Measurements from ENCODE around the gene HLA-DRB5. TPM values are rescaled to one million over a fixed set of nuclear protein-coding genes. Genes with fewer than 3 reads are reported as not detected.

Gene HLA-DRB5
- total and polyA plus RNA-seq, 2 of the 8 experiments (the other 6 are each of a cell fraction or from before 2014, with no cell fraction given) = 0.83 to 1.4 TPM

DNA sequence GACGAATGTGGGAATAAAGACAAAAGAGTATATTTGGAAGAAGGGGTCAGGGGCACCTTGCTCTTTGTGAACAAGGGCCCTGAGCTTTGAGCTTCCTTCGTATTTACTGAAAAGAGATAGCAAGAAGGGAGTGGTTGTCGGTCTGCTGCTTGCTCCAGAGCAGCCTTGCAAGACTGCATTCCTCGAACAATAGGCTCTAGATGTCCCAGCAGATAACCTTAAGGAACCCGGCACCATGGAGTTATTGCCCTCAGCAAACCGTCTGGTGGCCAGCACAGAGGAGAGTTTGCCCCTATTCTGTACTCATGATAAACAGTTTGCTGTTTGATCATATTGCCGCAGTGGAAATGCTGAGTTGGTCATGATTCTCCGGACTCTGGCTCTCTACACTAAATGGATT, 36.9 kb upstream of the HLA-DRB5 start:
- 77% methylated on average over 6 of the region's 8 CpGs; no CpG with 5 or more reads in 1 of the 2 experiments for WGBS, 2 experiments (ENCODE audit: extremely low coverage in 1 of 2, insufficient coverage in 1 of 2, insufficient read length in 1 of 2, insufficient replicate concordance in 2 of 2, low coverage in 1 of 2, low lambda C conversion rate in 2 of 2, missing lambda C conversion rate in 1 of 2)
- no peak overlapping the region for H2AK5ac ChIP-seq (ENCODE audit: low read depth, low read length)

More for the DNA sequence above, 36.9 kb upstream of the HLA-DRB5 start:
- Histone ChIP-seq H3K36me3 (ENCODE audit: control insufficient read depth in 2 of 4, insufficient read depth in 4 of 4, low read length in 3 of 4) (no peaks in the 10 kb centered on the region), H3K9me3 (ENCODE audit: insufficient read depth in 2 of 2, low read depth in 1 of 2, low read length in 1 of 2) (no peaks in the 10 kb centered on the region), H3K79me2 (ENCODE audit: control insufficient read depth in 1 of 2, insufficient read depth in 2 of 2, low read length in 2 of 2) (no peaks in the 10 kb centered on the region), H3K27me3 (replicated peaks in 1 of 4; ENCODE audit: control insufficient read depth in 3 of 4, extremely low read depth in 1 of 4, insufficient read depth in 3 of 4, low read length in 3 of 4) (no peaks in the 10 kb centered on the region), H2BK120ac (replicated peaks; ENCODE audit: low read depth, low read length) (no peak overlapping the region), H3K4me1 (replicated peaks in 1 of 4; ENCODE audit: control insufficient read depth in 3 of 4, insufficient read depth in 4 of 4, low read length in 3 of 4) (no peaks in the 10 kb centered on the region), H3K56ac (replicated peaks; ENCODE audit: insufficient read length, low read depth, low read length) (no peak overlapping the region), H3K79me1 (ENCODE audit: low read depth, low read length) (no peaks in the 10 kb centered on the region), H2BK15ac (ENCODE audit: low read length) (no peak overlapping the region), H3K4ac (replicated peaks; ENCODE audit: insufficient read length, low read depth, low read length) (no peak overlapping the region), H3K23me2 (ENCODE audit: low read depth, low read length) (no peaks in the 10 kb centered on the region), H4K20me1 (replicated peaks in 1 of 2; ENCODE audit: control insufficient read depth in 1 of 2, insufficient read depth in 2 of 2, low read length in 2 of 2) (no peaks in the 10 kb centered on the region), H3K14ac (ENCODE audit: insufficient read length) (no peak overlapping the region), H4K8ac (ENCODE audit: extremely low read depth, insufficient read depth, low read length) (no peak overlapping the region), H2BK5ac (ENCODE audit: low read depth, low read length) (no peak overlapping the region), H3K9ac (replicated peaks in 1 of 4; ENCODE audit: extremely low read depth in 1 of 4, low read depth in 3 of 4, low read length in 3 of 4) (no peak overlapping the region), H2BK20ac (ENCODE audit: low read length) (no peak overlapping the region), H4K5ac (ENCODE audit: insufficient read length, low read depth, low read length) (no peak overlapping the region), H3K27ac (ENCODE audit: low read depth, low read length) (no peak overlapping the region), H4K91ac (replicated peaks; ENCODE audit: insufficient read length, low read length) (no peak overlapping the region), H3K4me3 (ENCODE audit: extremely low read depth in 1 of 4, insufficient read depth in 2 of 4, low read depth in 3 of 4, low read length in 4 of 4) (no peak overlapping the region), H3K18ac (ENCODE audit: extremely low read depth, low read length) (no peak overlapping the region), H3K23ac (ENCODE audit: insufficient read length) (no peak overlapping the region), H3K4me2 (ENCODE audit: insufficient read depth in 1 of 2, low read depth in 2 of 2, low read length in 2 of 2) (no peak overlapping the region), H2BK12ac (ENCODE audit: low read depth, low read length) (no peak overlapping the region), H2AFZ (ENCODE audit: low read length) (no peak overlapping the region)
- FAIRE-seq = no peak
- TF ChIP-seq SP1 (IDR thresholded peaks at IDR 0.05; ENCODE audit: low read depth, low read length) (no peak), JUN (IDR thresholded peaks at IDR 0.05; ENCODE audit: low read depth, low read length) (no peak), GABPA (IDR thresholded peaks at IDR 0.05; ENCODE audit: borderline replicate concordance, insufficient read depth, low read length) (no peak), HDAC6 (IDR thresholded peaks at IDR 0.05; ENCODE audit: low read depth, low read length) (no peak), NRF1 (IDR thresholded peaks at IDR 0.05; ENCODE audit: low read depth, low read length) (no peak), BCL11A (IDR thresholded peaks at IDR 0.05; ENCODE audit: low read depth in 2 of 2, low read length in 2 of 2) (no peak), FOSL1 (IDR thresholded peaks at IDR 0.05; ENCODE audit: insufficient read depth, low read depth, low read length) (no peak), RNF2 (IDR thresholded peaks at IDR 0.05; ENCODE audit: borderline replicate concordance, low read depth, low read length, missing control alignments, poor library complexity, severe bottlenecking) (no peak), EP300 (IDR thresholded peaks at IDR 0.05; ENCODE audit: borderline replicate concordance in 1 of 2, low read depth in 2 of 2, low read length in 2 of 2) (no peak), GTF2F1 (IDR thresholded peaks at IDR 0.05; ENCODE audit: borderline replicate concordance, low read depth, low read length) (no peak), CBX8 (IDR thresholded peaks at IDR 0.05; ENCODE audit: borderline replicate concordance, low read depth, low read length) (no peak), POU5F1 (IDR thresholded peaks at IDR 0.05; ENCODE audit: low read depth, low read length) (no peak), BRCA1 (IDR thresholded peaks at IDR 0.05; ENCODE audit: low read depth, low read length) (no peak), EZH2 (IDR thresholded peaks at IDR 0.05; ENCODE audit: low read depth, low read length, severe bottlenecking) (no peak)
- POLR2A ChIA-PET (ENCODE audit: partially characterized antibody) = no interaction called here
- no peak for DNase-seq (ENCODE audit: low read depth in 1 of 2, low spot score in 2 of 2)
- CTCF ChIA-PET (ENCODE audit: partially characterized antibody) = no interaction called here
